Stomach (tissue), 9 donors: Measurements from ENCODE around the gene DIRAS1. TPM values are rescaled to one million over a fixed set of nuclear protein-coding genes. Genes with fewer than 3 reads are reported as not detected.

ENCODE experiments used
- DNase-seq, 2 donors: peaks; one replicate each; pipeline versions ENCODE4 v3.0.0 to v3.0.0-alpha.2; 2013 to 2019
- H3K27ac ChIP-seq, 5 donors: fragments of 200-600 bp in 4 of 5; sonication (generic) in 4 of 5; one replicate each; pipeline ENCODE4 v1.5.1; 2013 to 2019; ENCODE audit warnings: mild to moderate bottlenecking in 1 of 5, moderate library complexity in 1 of 5
- H3K27me3 ChIP-seq, 3 donors: fragments of 200-600 bp; sonication (generic); one replicate each; pipeline ENCODE4 v1.5.1; 2017 to 2019; ENCODE audit warnings: mixed run types in 1 of 3
- H3K36me3 ChIP-seq, 4 donors: fragments of 200-600 bp; sonication (generic); 1 replicate in 3 of 4; 2 replicates in 1 of 4; pipeline ENCODE4 v1.5.1; 2016 to 2019
- H3K4me1 ChIP-seq, 4 donors: fragments of 200-600 bp; sonication (generic); one replicate each; pipeline ENCODE4 v1.5.1; 2016 to 2019
- H3K4me3 ChIP-seq, 4 donors: fragments of 200-600 bp; sonication (generic) in 3 of 4; one replicate each; pipeline ENCODE4 v1.5.1; 2016 to 2019; ENCODE audit warnings: mild to moderate bottlenecking in 1 of 4
- H3K9me3 ChIP-seq, 4 donors: fragments of 200-600 bp; sonication (generic); one replicate each; pipeline ENCODE4 v1.5.1; 2016 to 2019
- EP300 ChIP-seq: sonication (generic); formaldehyde crosslinking; IDR thresholded peaks from one replicate; pipeline ENCODE4 v1.6.1; 2017; ENCODE audit warnings: antibody characterized with exemption
- POLR2A ChIP-seq, 4 donors: fragments of 450-650 bp; IDR thresholded peaks; one replicate each; pipeline ENCODE4 v1.6.1; 2016; ENCODE audit warnings: antibody characterized with exemption in 4 of 4, control low read depth in 2 of 4, mild to moderate bottlenecking in 1 of 4, moderate library complexity in 1 of 4
- POLR2AphosphoS5 ChIP-seq, 3 donors: sonication (generic); formaldehyde crosslinking; IDR thresholded peaks; one replicate each; pipeline ENCODE4 v1.6.1; 2016; ENCODE audit warnings: antibody characterized with exemption in 3 of 3
- WGBS, 5 donors: extraction: QIAGEN DNeasy Blood & Tissue Kit in 3 of 5; methylation state at CpG; one replicate each; pipeline versions ENCODE4 v1.1.5 to v1.1.7; 2013 to 2018; 5-methylcytosine and 5-hydroxymethylcytosine counted together
- intact Hi-C: fragments of 100-400 bp; cut with DNase I; formaldehyde crosslinking; loops from one replicate; pipeline ENCODE4 v1.15.1; 2023; ENCODE audit warnings: low total_unique reads
- polyA plus RNA-seq, 3 donors: library from polyadenylated mRNA; stranded (reverse); fragments of 200-250 nt; gene quantifications; one replicate each; pipeline ENCODE4 v1.2.3, GENCODE V29; 2013
- total RNA-seq, 5 donors: library from RNA; depleted of rRNA; stranded (reverse); fragments of >200 nt; gene quantifications; one replicate each; pipeline versions ENCODE4 v1.1.0 to v1.2.3, GENCODE V29; 2014 to 2016
- TF ChIP-seq, protein P1 (sequence below), 7 experiments: fragments of 450-650 bp in 4 of 7; fragments of 200-600 bp in 3 of 7; sonication (generic) in 3 of 7; IDR thresholded peaks; one replicate each; pipeline ENCODE4 v1.5.1; 2016 to 2019; ENCODE audit warnings: antibody characterized with exemption in 7 of 7, control low read depth in 2 of 7, mild to moderate bottlenecking in 1 of 7
- donor health status: healthy with polysubstance abuse.
- donor health status: Bipolar disorder and iron deficiency.
- donor health status: healthy.

DIRAS1 gene
- total and polyA plus RNA-seq, 8 donors: 0.73 to 8.4 (median 2.1) TPM; not detected in 1

DNA sequence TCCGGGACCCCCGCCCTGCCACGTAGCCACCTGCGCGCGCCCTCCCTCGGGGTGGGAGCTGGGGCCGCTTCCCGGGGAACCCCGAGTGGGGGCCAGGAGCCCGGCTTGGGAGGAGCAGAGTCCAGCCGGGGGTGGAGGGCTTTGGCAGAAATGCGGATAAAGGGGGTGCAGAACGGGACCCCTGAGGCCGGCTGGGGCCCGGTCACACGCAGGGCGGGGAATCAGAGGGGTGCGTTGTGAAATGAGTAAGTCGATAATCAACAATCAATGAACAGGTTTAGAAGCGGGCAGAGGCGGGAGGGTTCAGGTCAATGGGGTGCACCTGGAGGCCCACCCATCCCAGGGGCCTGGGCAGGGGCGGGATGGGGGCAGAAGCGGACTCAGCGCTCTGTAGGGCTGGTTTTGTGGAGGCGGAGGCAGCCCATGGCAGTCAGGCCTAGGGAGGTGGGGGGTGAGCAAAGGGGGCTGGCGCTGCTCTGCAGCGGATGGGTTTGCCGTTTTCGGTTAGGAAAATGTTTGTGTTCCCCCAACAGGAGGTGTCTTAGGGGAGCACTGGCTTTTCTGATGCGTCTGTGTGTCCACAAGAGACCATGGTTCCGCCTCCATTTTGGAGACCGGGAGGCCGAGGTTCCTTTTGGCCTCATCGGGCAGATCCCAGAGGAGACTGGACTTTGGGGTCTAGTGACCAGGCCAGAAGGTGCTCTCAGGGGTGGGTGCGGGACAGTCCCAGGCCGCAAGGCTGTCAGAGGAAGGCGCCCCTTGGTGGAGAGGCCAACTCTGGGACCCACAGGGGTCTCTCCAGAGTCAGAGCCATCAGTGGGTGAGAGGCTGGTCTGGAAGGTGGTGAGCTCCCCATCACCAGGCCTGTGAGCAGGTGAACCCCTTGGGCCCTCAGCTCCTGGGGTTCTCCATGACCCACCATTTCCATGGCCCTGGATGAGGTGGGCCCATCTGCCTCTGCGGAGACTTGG lies 683 bp upstream of the DIRAS1 start:
- peak in 1 of 2 donors; percentile 32 for DNase-seq
- H3K4me1 ChIP-seq: peaks cover 25 to 49% (median 40%) of the 10 kb centered on the region in 4 donors
- peak overlapping the region; percentile 52 to 56 (median 53) for H3K4me3 ChIP-seq
- TF ChIP-seq POLR2AphosphoS5 (IDR thresholded peaks at IDR 0.05): no peak
- no peak for TF ChIP-seq POLR2A (IDR thresholded peaks at IDR 0.05)
- H3K9me3 ChIP-seq: no peaks in the 10 kb centered on the region
- no peaks in the 10 kb centered on the region for H3K36me3 ChIP-seq
- peaks cover 5 to 75% (median 47%) of the 10 kb centered on the region in 3 donors for H3K27me3 ChIP-seq
- intact Hi-C loops: no loop called here
- peak overlapping the region in 1 of 5 donors; percentile 64 for H3K27ac ChIP-seq
- 29 to 42% (median 34%) methylated on average over 28 to 39 of the region's 39 CpGs for WGBS, 5 donors

DNA sequence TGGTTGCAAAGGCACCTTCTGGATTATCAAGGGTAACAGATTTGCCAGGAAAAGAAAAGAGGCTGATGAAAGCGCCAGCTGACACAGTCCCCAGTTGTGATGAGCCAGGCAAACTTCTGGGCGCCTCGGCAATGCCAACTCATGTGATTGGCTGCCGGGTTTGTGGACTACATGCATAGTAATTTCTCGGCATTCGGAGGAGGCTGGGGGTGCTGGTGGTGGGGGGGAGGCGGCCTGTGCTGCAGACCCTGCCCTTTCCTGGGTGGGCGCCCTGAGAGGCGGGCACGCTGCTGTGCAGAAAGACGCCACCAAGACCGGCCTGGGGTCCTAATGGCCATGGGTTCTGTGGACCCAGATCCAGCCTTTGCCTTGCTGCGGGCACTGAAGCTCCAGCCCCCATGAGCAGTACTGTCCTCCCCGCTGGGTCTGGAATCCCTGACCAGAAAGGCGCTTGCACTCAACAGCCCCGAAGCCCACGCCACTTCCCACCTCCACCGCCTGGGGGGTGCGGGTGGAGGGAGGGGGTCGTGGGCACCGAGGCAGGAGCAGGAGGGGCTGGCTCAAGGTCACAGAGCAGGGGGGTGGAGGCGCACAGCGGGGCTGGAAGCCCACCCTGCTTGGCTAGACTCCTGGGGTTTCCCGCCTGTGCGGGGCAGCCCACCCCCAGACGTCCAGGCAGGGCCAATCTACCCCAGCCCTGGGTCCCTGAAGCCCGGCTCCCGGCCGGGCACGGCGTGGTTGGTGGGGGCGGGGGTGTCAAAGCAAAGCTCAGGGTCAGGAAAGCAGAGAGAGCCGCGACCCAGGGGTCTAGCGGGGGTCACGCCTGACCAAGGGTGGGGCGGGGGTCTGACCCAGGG lies 1.0 kb downstream of the DIRAS1 start:
- H3K27me3 ChIP-seq: peaks cover 5 to 59% (median 34%) of the 10 kb centered on the region in 3 donors
- peak overlapping the region; percentile 52 to 56 (median 53) for H3K4me3 ChIP-seq
- peaks cover 25 to 43% (median 39%) of the 10 kb centered on the region in 4 donors for H3K4me1 ChIP-seq
- no peak for TF ChIP-seq EP300
- TF ChIP-seq POLR2A (IDR thresholded peaks at IDR 0.05): no peak
- no peak for TF ChIP-seq POLR2AphosphoS5 (IDR thresholded peaks at IDR 0.05)
- TF ChIP-seq, protein P1, sequence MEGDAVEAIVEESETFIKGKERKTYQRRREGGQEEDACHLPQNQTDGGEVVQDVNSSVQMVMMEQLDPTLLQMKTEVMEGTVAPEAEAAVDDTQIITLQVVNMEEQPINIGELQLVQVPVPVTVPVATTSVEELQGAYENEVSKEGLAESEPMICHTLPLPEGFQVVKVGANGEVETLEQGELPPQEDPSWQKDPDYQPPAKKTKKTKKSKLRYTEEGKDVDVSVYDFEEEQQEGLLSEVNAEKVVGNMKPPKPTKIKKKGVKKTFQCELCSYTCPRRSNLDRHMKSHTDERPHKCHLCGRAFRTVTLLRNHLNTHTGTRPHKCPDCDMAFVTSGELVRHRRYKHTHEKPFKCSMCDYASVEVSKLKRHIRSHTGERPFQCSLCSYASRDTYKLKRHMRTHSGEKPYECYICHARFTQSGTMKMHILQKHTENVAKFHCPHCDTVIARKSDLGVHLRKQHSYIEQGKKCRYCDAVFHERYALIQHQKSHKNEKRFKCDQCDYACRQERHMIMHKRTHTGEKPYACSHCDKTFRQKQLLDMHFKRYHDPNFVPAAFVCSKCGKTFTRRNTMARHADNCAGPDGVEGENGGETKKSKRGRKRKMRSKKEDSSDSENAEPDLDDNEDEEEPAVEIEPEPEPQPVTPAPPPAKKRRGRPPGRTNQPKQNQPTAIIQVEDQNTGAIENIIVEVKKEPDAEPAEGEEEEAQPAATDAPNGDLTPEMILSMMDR (IDR thresholded peaks at IDR 0.05): no peak
- WGBS, 5 donors: 5 to 38% (median 7%) methylated on average over 9 to 37 of the region's 37 CpGs
- peak in 1 of 2 donors; percentile 45 for DNase-seq
- peak overlapping the region in 2 of 5 donors; percentile 2 to 71 for H3K27ac ChIP-seq
- H3K36me3 ChIP-seq: no peaks in the 10 kb centered on the region
- intact Hi-C loops: no loop called here
- H3K9me3 ChIP-seq: peaks cover 4 to 10% (median 9%) of the 10 kb centered on the region in 4 donors

DNA sequence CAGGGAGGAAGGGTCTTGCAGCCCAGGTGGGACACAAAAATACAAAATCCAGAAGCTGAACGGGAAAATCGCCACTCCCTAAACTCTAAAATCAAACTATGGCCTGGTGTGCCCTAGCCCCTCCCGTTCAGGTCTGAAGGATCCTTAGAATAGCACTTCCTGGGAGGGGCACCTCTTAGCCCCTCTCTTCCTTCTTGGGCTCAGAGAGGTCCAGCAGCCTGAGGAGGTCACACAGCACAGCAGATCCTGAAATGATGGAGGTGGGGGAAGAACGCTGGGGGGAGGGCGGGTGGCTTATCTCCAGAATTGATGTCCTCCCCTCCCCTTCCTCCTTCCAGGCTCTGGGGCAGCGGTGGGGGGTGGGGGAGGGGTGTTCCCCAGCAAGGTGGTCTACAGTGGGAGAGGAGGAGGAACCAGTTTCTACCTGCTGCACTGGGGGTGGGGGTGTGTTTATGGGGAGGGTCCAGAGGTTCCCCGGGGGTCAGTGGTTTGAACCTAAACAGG lies 1.9 kb downstream of the DIRAS1 start:
- intact Hi-C loops: no loop called here
- Histone ChIP-seq H3K9me3 (peaks cover 6 to 13% (median 10%) of the 10 kb centered on the region in 4 donors), H3K4me1 (peaks cover 25 to 43% (median 39%) of the 10 kb centered on the region in 4 donors), H3K27me3 (peaks cover 5 to 61% (median 34%) of the 10 kb centered on the region in 3 donors), H3K27ac (no peak overlapping the region), H3K4me3 (no peak overlapping the region), H3K36me3 (no peaks in the 10 kb centered on the region)
- no peak for TF ChIP-seq EP300
- no peak for TF ChIP-seq POLR2A (IDR thresholded peaks at IDR 0.05)
- TF ChIP-seq, protein P1 (IDR thresholded peaks at IDR 0.05): no peak
- TF ChIP-seq POLR2AphosphoS5 (IDR thresholded peaks at IDR 0.05): no peak
- 35 to 45% (median 41%) methylated on average over 6 to 7 of the region's 7 CpGs for WGBS, 5 donors
- DNase-seq: no peak

DNA sequence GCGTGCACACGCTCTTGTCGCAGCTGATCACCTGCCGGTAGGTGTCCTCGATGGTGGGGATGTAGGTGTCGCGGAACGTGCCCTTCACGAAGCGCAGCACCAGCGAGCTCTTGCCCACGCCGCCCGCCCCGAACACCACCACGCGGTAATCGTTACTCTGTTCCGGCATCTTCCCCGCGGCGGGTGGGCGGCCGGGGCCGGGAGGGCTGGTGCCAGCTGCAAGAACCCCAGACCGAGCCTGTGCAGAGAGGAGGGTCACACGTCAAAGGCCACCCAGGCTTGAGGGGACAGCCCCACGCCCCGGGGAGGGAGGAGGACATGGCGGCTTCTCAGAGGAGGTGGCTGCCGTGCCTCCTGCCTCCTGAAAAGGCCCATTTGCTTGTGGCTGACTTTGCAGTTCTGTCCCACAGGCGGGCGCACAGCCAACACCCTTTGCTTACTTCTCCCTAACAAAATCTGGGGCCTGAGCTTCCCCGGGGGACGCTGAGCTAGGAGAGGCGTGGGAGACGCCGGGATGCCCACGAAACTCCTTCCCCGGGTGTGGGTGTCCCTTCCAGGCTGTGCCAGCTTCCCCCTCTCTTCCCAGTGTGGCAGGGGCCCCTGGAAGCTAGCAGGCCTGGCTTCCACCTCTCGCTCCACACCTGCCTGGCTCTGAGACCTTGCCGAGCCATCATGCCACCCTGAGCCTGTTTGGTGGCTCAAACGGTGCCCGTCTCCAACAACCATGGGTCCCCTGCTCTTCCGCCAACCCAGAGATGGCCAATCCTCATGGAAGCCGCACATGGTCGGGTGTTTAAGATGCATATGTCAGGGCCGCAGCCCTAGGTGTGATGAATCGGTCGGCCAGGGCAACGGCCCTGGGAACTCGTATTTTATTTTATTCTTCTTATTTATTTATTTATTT lies 3.3 kb downstream of the DIRAS1 start:
- no peak overlapping the region for H3K27ac ChIP-seq
- peaks cover 17 to 31% (median 30%) of the 10 kb centered on the region in 4 donors for H3K4me1 ChIP-seq
- TF ChIP-seq, protein P1 (IDR thresholded peaks at IDR 0.05): no peak
- TF ChIP-seq POLR2A (IDR thresholded peaks at IDR 0.05) (no peak), POLR2AphosphoS5 (IDR thresholded peaks at IDR 0.05) (no peak), EP300 (no peak)
- 81 to 89% (median 85%) methylated on average over 42 to 52 of the region's 52 CpGs for WGBS, 5 donors
- H3K36me3 ChIP-seq: no peaks in the 10 kb centered on the region
- peak in 1 of 2 donors; percentile 5 for DNase-seq
- peaks cover 6 to 13% (median 10%) of the 10 kb centered on the region in 4 donors for H3K9me3 ChIP-seq
- H3K4me3 ChIP-seq: no peak overlapping the region
- H3K27me3 ChIP-seq: peaks cover 5 to 49% (median 34%) of the 10 kb centered on the region in 3 donors
- intact Hi-C loops: no loop called here
